Endothelial cell (in vitro differentiated cells): ENCODE data around the gene HS3ST3B1. TPM values are rescaled to one million over a fixed set of nuclear protein-coding genes. Genes with fewer than 3 reads are reported as not detected.

ENCODE experiments used
- DNase-seq: peaks from one replicate; pipeline ENCODE4 v3.0.0; 2021; ENCODE audit warnings: low spot score
- H3K27ac Mint-ChIP-seq: one replicate; pipeline ENCODE4 v1.8.0; 2021; ENCODE audit warnings: mixed read lengths, inconsistent platforms; ENCODE audit not compliant: unreplicated experiment
- H3K27me3 Mint-ChIP-seq: one replicate; pipeline ENCODE4 v1.8.0; 2021; ENCODE audit warnings: mild to moderate bottlenecking, moderate library complexity, mixed read lengths, inconsistent platforms; ENCODE audit not compliant: unreplicated experiment
- H3K36me3 Mint-ChIP-seq: one replicate; pipeline ENCODE4 v1.8.0; 2021; ENCODE audit warnings: mild to moderate bottlenecking, low read depth, mixed read lengths, inconsistent platforms; ENCODE audit not compliant: unreplicated experiment
- H3K4me1 Mint-ChIP-seq: one replicate; pipeline ENCODE4 v1.8.0; 2021; ENCODE audit warnings: mild to moderate bottlenecking, mixed read lengths, inconsistent platforms; ENCODE audit not compliant: unreplicated experiment
- H3K4me3 Mint-ChIP-seq: one replicate; pipeline ENCODE4 v1.8.0; 2021; ENCODE audit warnings: mild to moderate bottlenecking, mixed read lengths, inconsistent platforms; ENCODE audit not compliant: unreplicated experiment
- H3K9me3 Mint-ChIP-seq: one replicate; pipeline ENCODE4 v1.8.0; 2021; ENCODE audit warnings: mixed read lengths, inconsistent platforms; ENCODE audit not compliant: unreplicated experiment
- total RNA-seq: library from RNA; stranded (reverse); fragmentation: NEBNext Ultra II Directional; extraction: Animal tissue kit (Norgen Biotek cat#: 25700); gene quantifications from one replicate; pipeline ENCODE4 v1.2.1, GENCODE V29; 2021; ENCODE audit not compliant: unreplicated experiment
- TF ChIP-seq, protein P1 (sequence below): fragments of 200-600 bp; sonication (generic); IDR thresholded peaks from one replicate; pipeline ENCODE4 v1.5.0; 2021; ENCODE audit warnings: antibody characterized with exemption; ENCODE audit not compliant: unreplicated experiment

HS3ST3B1 gene
- total RNA-seq, 1 donor from 2014 or later: 8.5 TPM

DNA sequence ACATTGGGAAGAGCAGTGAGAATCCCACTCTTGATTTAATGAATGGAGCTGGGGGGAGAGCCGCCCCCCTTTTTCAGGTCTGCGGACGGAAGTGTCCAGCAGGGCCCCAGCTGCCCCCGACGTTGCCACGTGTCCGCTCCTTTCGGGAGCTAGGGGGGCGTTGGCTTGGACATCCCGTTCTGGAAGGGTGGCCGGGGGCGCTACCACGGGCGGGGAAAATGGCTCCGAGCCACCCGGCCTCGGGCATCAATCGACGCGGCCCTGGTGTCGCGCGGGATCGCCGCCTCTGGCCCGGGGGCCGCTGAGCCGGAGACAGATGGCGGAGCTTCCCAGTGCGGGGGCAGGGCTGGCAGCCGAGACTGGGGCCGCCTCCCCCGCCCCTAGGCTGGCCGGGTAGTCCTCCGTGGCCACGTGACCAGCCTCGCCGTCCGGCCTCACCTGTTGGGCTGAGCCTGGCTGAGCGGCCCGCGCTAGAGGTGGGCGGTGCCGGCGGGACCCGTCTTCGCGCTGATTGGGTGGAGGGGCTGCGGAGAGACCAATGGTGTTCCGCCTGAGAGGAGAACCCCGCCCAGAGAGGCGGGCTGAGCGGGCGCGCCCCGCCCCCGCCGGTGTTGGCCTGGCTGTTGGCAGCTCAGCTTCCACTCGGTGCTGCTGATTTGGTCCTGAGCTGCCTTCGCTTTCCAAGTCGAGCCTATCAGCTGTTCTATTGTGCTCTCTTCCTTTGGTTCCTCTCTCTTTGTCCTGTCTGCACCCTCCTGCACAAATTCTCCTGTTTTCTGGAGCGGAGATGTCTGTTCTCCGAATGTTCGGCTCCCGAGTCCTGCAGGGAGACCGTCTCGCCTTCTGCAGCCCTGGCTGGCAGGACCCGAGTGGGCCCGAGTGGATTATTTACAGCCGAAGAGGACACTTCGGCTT lies 8.3 kb downstream of the HS3ST3B1 start:
- Mint-ChIP-seq H3K4me1 (peaks cover 36% of the 10 kb centered on the region), H3K27me3 (peaks cover 9% of the 10 kb centered on the region)
- TF ChIP-seq, protein P1, sequence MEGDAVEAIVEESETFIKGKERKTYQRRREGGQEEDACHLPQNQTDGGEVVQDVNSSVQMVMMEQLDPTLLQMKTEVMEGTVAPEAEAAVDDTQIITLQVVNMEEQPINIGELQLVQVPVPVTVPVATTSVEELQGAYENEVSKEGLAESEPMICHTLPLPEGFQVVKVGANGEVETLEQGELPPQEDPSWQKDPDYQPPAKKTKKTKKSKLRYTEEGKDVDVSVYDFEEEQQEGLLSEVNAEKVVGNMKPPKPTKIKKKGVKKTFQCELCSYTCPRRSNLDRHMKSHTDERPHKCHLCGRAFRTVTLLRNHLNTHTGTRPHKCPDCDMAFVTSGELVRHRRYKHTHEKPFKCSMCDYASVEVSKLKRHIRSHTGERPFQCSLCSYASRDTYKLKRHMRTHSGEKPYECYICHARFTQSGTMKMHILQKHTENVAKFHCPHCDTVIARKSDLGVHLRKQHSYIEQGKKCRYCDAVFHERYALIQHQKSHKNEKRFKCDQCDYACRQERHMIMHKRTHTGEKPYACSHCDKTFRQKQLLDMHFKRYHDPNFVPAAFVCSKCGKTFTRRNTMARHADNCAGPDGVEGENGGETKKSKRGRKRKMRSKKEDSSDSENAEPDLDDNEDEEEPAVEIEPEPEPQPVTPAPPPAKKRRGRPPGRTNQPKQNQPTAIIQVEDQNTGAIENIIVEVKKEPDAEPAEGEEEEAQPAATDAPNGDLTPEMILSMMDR: no peak

DNA sequence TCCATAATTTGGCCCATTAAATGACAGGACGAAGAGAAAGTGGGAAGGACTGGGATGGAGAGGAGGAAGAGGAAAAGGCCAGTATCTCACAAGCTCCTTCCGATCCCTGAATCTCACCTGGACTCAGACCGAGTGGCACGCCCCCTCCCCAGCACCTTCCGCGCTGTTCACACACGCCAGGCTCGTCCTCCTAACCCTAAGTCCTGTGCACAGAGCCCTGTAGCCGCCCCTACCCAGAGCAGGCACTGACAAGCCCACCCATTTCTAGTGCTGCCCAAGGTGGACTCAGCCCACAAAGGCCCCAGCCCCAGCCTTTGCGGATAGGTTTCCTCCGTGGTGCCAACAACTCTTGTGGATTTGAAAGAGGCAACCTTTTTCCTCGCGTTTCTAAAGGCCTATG lies 9.2 kb downstream of the HS3ST3B1 start:
- peaks cover 7% of the 10 kb centered on the region for H3K36me3 Mint-ChIP-seq
- H3K27me3 Mint-ChIP-seq: peaks cover 7% of the 10 kb centered on the region
- H3K4me3 Mint-ChIP-seq: peak overlapping the region; percentile 86
- TF ChIP-seq, protein P1: no peak
- DNase-seq: no peak
- peak overlapping the region; percentile 20 for H3K27ac Mint-ChIP-seq
- H3K4me1 Mint-ChIP-seq: peaks cover 30% of the 10 kb centered on the region
- H3K9me3 Mint-ChIP-seq: no peaks in the 10 kb centered on the region

More for the DNA sequence above, 8.3 kb downstream of the HS3ST3B1 start:
- H3K36me3 Mint-ChIP-seq: peaks cover under 1% of the 10 kb centered on the region
- H3K9me3 Mint-ChIP-seq: no peaks in the 10 kb centered on the region
- H3K4me3 Mint-ChIP-seq: peak overlapping the region; percentile 86
- DNase-seq: peak; percentile 98
- peak overlapping the region; percentile 77 for H3K27ac Mint-ChIP-seq

DNA sequence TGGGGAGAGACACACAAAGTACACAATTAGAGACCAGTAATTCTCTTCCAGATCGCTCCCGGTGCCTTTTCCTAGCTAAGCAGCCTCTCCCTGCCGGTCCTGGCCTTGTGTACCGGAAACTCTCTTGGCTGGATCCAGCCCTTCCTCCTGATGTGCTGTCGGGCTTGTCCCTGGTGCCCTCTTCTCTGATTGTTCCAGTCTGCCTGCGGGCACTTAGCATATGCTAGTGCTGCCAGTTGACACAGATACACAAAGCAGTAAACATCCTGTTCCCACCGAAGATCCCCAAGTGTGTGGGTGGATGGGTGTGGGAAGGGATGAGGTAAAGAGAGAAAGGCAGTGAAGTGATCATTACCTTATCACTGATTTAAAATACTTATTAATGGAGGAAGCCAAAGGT lies 9.7 kb downstream of the HS3ST3B1 start:
- Mint-ChIP-seq H3K4me1 (peaks cover 30% of the 10 kb centered on the region), H3K36me3 (peaks cover 7% of the 10 kb centered on the region)

DNA sequence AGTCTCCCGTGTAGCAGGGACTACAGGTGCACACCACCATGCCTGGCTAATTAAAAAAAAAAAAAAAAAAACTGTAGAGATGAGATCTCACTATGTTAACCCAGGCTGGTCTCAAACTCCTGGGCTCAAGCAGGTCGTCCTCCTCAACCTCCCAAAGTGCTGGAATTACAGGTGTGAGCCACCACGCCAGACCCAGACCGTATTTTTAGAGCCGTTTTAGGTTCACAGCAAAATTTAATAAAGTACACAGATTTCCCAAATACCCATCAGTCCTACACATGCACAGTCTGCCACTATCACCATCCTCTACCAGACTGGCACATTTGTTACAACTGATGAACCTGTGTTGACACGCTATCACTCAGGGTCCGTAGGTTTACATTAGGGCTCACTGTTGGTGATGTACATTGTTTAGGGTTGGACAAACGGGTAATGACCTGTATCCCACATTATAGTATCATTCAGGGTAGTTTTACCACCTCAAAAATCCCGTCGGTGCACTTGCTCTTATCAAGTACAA lies 10.4 kb downstream of the HS3ST3B1 start:
- peaks cover 7% of the 10 kb centered on the region for H3K36me3 Mint-ChIP-seq
- DNase-seq: no peak
- H3K4me1 Mint-ChIP-seq: peaks cover 33% of the 10 kb centered on the region
- no peaks in the 10 kb centered on the region for H3K9me3 Mint-ChIP-seq
- no peak overlapping the region for H3K4me3 Mint-ChIP-seq
- H3K27ac Mint-ChIP-seq: peak overlapping the region; percentile 30
- TF ChIP-seq, protein P1: no peak
- peaks cover 7% of the 10 kb centered on the region for H3K27me3 Mint-ChIP-seq

More for the DNA sequence above, 9.7 kb downstream of the HS3ST3B1 start:
- TF ChIP-seq, protein P1: no peak
- H3K9me3 Mint-ChIP-seq: no peaks in the 10 kb centered on the region
- H3K4me3 Mint-ChIP-seq: peak overlapping the region; percentile 86
- peaks cover 7% of the 10 kb centered on the region for H3K27me3 Mint-ChIP-seq
- peak overlapping the region; percentile 20 for H3K27ac Mint-ChIP-seq
- DNase-seq: no peak

DNA sequence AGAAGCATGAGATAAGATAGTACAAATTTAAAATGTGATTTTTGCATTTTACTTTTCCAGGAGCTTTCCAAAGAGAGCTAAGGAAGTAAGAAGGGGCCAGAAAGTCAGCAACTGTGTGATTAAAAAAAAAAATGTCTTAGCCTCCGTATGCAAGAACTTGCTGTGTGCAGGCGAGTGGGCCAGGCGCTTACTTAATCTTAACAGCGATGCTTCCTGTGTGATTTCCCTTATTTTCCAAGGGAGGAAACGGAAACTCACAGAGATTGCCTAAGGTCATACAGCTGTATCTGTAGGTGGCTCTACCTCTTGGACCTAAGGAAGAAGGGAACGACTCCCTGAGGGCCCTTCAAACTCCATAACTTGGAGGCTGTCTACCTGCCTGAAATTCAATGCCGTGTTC lies 11.1 kb downstream of the HS3ST3B1 start:
- H3K4me1 Mint-ChIP-seq: peaks cover 39% of the 10 kb centered on the region
- H3K4me3 Mint-ChIP-seq: no peak overlapping the region
- TF ChIP-seq, protein P1: no peak

More for the DNA sequence above, 11.1 kb downstream of the HS3ST3B1 start:
- Mint-ChIP-seq H3K27ac (peak overlapping the region; percentile 25), H3K36me3 (peaks cover 7% of the 10 kb centered on the region), H3K9me3 (no peaks in the 10 kb centered on the region), H3K27me3 (peaks cover 7% of the 10 kb centered on the region)
- DNase-seq: peak; percentile 33
